Measurements from ENCODE around the gene PRDM12.

Gene PRDM12

DNA sequence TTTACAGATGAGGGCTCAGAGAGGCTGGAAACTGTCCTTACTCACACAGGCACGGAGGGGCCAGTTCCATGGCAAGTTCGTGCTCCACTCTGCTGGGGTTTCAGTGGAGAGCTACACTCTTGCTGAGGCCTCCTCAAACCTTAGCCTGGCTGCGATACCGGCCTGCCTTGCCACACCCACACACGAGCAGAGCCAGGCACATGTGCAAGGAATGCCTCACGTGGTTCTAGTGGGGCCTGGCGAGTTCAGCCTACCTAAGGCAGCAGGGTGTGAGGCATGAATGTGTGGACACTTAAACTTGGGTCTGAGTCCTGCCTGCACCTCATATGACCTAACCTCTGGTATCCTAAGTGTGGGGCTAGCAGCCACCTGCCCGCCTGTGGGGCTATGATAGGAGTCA lies 21.5 kb upstream of the PRDM12 start:
- TF ChIP-seq, protein P1, sequence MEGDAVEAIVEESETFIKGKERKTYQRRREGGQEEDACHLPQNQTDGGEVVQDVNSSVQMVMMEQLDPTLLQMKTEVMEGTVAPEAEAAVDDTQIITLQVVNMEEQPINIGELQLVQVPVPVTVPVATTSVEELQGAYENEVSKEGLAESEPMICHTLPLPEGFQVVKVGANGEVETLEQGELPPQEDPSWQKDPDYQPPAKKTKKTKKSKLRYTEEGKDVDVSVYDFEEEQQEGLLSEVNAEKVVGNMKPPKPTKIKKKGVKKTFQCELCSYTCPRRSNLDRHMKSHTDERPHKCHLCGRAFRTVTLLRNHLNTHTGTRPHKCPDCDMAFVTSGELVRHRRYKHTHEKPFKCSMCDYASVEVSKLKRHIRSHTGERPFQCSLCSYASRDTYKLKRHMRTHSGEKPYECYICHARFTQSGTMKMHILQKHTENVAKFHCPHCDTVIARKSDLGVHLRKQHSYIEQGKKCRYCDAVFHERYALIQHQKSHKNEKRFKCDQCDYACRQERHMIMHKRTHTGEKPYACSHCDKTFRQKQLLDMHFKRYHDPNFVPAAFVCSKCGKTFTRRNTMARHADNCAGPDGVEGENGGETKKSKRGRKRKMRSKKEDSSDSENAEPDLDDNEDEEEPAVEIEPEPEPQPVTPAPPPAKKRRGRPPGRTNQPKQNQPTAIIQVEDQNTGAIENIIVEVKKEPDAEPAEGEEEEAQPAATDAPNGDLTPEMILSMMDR (IDR thresholded peaks at IDR 0.05; ENCODE audit: control insufficient read depth, insufficient read depth, low read depth, low read length, missing control alignments), result no peak
- DNase-seq (ENCODE audit: low read depth), result no peak
- no peak overlapping the region for H3K4me3 ChIP-seq (ENCODE audit: control insufficient read depth, low read depth, low read length)

DNA sequence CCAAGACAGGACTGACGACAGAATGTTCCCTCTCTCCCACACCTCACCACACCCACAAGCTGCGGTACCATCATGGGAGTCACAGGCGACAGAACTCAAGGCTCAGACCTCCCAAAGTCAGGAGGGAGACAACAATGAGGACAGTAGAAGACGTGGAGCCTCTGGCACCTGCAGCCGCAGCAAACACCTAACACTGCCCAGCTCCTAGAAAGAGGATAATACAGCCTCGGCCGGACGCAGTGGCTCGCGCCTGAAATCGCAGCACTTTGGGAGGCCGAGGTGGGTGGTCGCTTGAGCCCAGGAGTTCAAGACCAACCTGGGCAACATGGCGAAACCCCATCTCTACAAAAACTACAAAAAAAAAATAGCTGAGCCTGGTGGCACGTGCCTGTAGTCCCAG lies 13.2 kb upstream of the PRDM12 start:
- no peak overlapping the region for H3K4me3 ChIP-seq (ENCODE audit: control insufficient read depth, low read depth, low read length)
- no peak for DNase-seq (ENCODE audit: low read depth)
- TF ChIP-seq, protein P1 (IDR thresholded peaks at IDR 0.05; ENCODE audit: control insufficient read depth, insufficient read depth, low read depth, low read length, missing control alignments), result no peak

DNA sequence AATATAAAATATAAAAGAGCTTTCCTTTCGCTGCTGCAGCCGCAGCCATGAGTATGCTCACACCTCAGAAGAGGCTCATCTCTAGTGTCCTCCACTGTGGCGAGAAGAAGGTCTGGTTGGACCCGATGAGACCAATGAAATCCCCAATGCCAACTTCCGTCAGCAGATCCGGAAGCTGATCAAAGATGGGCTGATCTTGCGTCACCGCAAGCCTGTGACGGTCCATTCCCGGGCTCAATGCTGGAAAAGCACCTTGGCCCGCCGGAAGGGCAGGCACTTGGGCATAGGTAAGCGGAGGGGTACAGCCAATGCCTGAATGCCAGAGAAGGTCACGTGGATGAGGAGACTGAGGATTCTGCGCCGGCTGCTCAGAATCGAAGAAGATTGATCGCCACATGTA lies 12.6 kb upstream of the PRDM12 start:
- no peak overlapping the region for H3K4me3 ChIP-seq (ENCODE audit: control insufficient read depth, low read depth, low read length)
- TF ChIP-seq, protein P1 (IDR thresholded peaks at IDR 0.05; ENCODE audit: control insufficient read depth, insufficient read depth, low read depth, low read length, missing control alignments), result no peak
- no peak for DNase-seq (ENCODE audit: low read depth)

DNA sequence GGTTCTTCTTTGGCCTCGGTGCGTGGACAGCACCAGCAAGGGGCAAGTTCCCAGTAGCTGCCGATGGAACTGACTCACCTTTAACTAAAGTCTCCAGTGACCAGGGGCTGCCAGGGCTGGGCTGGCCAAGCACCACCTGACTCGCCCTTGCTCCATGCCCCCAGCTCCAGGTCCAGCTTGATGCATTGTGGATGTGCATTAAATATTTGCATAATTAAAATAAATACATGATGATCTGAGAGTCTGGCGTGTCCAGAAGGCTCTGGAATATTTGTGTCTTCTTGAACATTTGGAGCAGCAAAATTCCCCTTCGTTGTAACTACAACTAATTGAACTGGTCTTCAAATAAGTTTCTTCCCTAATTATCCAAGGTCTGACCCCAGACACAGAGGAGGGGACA lies 9.5 kb upstream of the PRDM12 start:
- DNase-seq (ENCODE audit: low read depth), result no peak
- no peak overlapping the region for H3K4me3 ChIP-seq (ENCODE audit: control insufficient read depth, low read depth, low read length)
- TF ChIP-seq, protein P1 (IDR thresholded peaks at IDR 0.05; ENCODE audit: control insufficient read depth, insufficient read depth, low read depth, low read length, missing control alignments), result no peak

DNA sequence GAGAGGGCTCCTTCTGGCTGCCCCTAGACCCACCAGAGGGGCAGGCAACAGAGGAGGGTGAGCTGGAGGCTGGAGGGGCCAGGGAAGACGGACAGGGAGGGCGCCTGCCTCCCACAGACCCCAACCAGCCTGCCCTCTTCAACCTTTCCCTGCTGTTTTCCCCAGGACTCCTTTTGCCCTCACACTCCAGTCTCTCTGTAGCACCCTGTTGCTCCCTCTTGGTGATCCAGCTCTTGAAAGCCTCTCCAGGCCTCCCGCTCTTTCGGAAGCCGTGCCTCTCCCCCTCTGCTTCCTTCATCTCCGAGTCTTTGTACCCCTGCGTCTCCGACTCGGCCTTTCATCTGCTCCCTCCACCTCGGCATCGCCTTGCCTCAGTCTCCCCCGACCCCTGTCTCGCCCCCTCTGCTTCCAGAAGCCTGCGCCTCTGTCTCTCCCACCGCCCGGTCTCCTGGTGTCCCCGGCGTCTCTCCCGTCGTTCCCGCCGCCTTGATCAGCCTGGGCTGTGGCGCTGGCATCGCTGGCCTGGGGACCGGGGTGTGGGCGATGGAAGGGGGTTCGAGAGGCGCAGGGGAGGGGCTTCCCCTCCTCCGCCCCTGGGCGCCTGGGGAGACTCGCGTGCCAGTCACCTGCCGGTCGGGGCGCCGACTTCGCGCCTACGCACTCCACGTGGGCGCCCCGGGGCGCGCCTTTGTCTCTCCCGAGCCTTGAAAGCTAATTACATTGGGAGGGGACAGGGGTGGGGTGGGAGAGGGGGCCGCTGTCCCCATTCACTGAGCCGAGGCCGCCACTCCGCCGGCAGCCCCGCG lies 5.3 kb upstream of the PRDM12 start:
- TF ChIP-seq, protein P1 (IDR thresholded peaks at IDR 0.05; ENCODE audit: control insufficient read depth, insufficient read depth, low read depth, low read length, missing control alignments), result no peak
- no peak overlapping the region for H3K4me3 ChIP-seq (ENCODE audit: control insufficient read depth, low read depth, low read length)
- no peak for DNase-seq (ENCODE audit: low read depth)

DNA sequence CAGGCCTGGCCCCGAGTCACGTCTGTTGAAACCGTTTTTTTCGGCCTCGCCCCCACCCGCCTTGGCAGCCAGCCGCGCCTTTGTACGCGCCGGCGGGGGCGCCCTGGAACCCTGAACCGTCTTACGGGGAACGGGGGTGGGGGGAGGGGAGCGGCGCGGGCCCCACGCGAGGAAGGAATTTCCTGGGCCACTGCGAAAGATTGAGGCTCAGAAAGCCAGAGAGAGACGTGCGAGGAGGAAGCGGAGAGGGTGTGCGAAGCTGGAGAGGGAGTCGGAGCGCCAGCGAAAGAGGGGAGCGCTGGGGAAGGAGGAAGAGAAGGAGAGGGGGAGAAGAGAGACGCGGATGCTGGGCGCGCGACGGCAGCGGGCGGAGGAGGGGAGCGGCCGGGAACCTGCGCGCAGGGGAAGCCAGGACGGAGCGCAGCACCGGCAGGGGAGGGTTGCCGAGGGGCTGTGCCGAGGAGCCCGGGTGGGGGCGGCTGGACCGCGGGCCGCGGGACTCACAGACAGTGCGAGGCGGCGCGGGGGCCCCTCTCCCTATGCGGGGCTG lies 4.6 kb upstream of the PRDM12 start:
- H3K4me3 ChIP-seq (ENCODE audit: control insufficient read depth, low read depth, low read length), result no peak overlapping the region
- DNase-seq (ENCODE audit: low read depth), result no peak
- TF ChIP-seq, protein P1 (IDR thresholded peaks at IDR 0.05; ENCODE audit: control insufficient read depth, insufficient read depth, low read depth, low read length, missing control alignments), result no peak

Data from AG09309 (cell line).